ENCODE results near the gene GBF1.

Gene GBF1

GRCh38 chr10:102413806-102414561 is 168.7 kb downstream of the GBF1 start:
- no peak overlapping the region for H2AFZ ChIP-seq (ENCODE audit: low read length, unreplicated experiment)
- H3K36me3 ChIP-seq (ENCODE audit: insufficient read depth, low read length), result no peaks in the 10 kb centered on the region
- no peak overlapping the region for H3K4me3 ChIP-seq (ENCODE audit: low read depth, low read length)
- peaks cover 41% of the 10 kb centered on the region for H3K27me3 ChIP-seq (ENCODE audit: insufficient read depth, low read length)
- H3K79me2 ChIP-seq (ENCODE audit: control insufficient read depth, insufficient read depth, low read length, unreplicated experiment), result no peaks in the 10 kb centered on the region
- no peak overlapping the region for H3K27ac ChIP-seq (ENCODE audit: low read depth, low read length)
- H3K4me1 ChIP-seq (ENCODE audit: control insufficient read depth, insufficient read depth, low read length, unreplicated experiment), result peaks cover 18% of the 10 kb centered on the region

- H3K4me3 ChIP-seq (ENCODE audit: low read depth, low read length), result no peak overlapping the region
- H3K4me1 ChIP-seq (ENCODE audit: control insufficient read depth, insufficient read depth, low read length, unreplicated experiment), result peaks cover 18% of the 10 kb centered on the region
- H3K36me3 ChIP-seq (ENCODE audit: insufficient read depth, low read length), result no peaks in the 10 kb centered on the region
- no peak overlapping the region for H2AFZ ChIP-seq (ENCODE audit: low read length, unreplicated experiment)
- H3K27me3 ChIP-seq (ENCODE audit: insufficient read depth, low read length), result peaks cover 39% of the 10 kb centered on the region
- H3K79me2 ChIP-seq (ENCODE audit: control insufficient read depth, insufficient read depth, low read length, unreplicated experiment), result no peaks in the 10 kb centered on the region
- H3K27ac ChIP-seq (ENCODE audit: low read depth, low read length), result no peak overlapping the region
Measured at GRCh38 chr10:102414749-102415148, 169.4 kb downstream of the GBF1 start.

GRCh38 chr10:102416283-102416682 is 171.0 kb downstream of the GBF1 start:
- Histone ChIP-seq H3K79me2 (ENCODE audit: control insufficient read depth, insufficient read depth, low read length, unreplicated experiment) (no peaks in the 10 kb centered on the region), H3K36me3 (ENCODE audit: insufficient read depth, low read length) (no peaks in the 10 kb centered on the region), H3K27ac (ENCODE audit: low read depth, low read length) (no peak overlapping the region), H3K4me1 (ENCODE audit: control insufficient read depth, insufficient read depth, low read length, unreplicated experiment) (peaks cover 15% of the 10 kb centered on the region), H3K27me3 (ENCODE audit: insufficient read depth, low read length) (peaks cover 24% of the 10 kb centered on the region), H3K4me3 (ENCODE audit: low read depth, low read length) (no peak overlapping the region), H2AFZ (ENCODE audit: low read length, unreplicated experiment) (no peak overlapping the region)

GRCh38 chr10:102416695-102417094 is 171.4 kb downstream of the GBF1 start:
- H3K27me3 ChIP-seq (ENCODE audit: insufficient read depth, low read length), result peaks cover 19% of the 10 kb centered on the region
- H3K27ac ChIP-seq (ENCODE audit: low read depth, low read length), result no peak overlapping the region

GRCh38 chr10:102418622-102419268 is 173.4 kb downstream of the GBF1 start, which contains the start of gene PSD:
Gene PSD (minus strand): TSS chr10:102418785. CDS start chr10:102417038, 1,747 bp downstream.
- Histone ChIP-seq H3K4me3 (ENCODE audit: low read depth, low read length) (peak within 1 kb of the TSS; percentile 81), H2AFZ (ENCODE audit: low read length, unreplicated experiment) (peak within 1 kb of the TSS; percentile 48), H3K27ac (ENCODE audit: low read depth, low read length) (no peak within 1 kb of the TSS), H3K27me3 (ENCODE audit: insufficient read depth, low read length) (peaks cover 19% of the 10 kb centered on the region), H3K4me1 (ENCODE audit: control insufficient read depth, insufficient read depth, low read length, unreplicated experiment) (peaks cover 14% of the 10 kb centered on the region), H3K36me3 (ENCODE audit: insufficient read depth, low read length) (no peaks in the 10 kb centered on the region), H3K79me2 (ENCODE audit: control insufficient read depth, insufficient read depth, low read length, unreplicated experiment) (no peaks in the 10 kb centered on the region)

More at GRCh38 chr10:102416695-102417094, 171.4 kb downstream of the GBF1 start:
- H2AFZ ChIP-seq (ENCODE audit: low read length, unreplicated experiment), result no peak overlapping the region
- no peaks in the 10 kb centered on the region for H3K79me2 ChIP-seq (ENCODE audit: control insufficient read depth, insufficient read depth, low read length, unreplicated experiment)
- H3K36me3 ChIP-seq (ENCODE audit: insufficient read depth, low read length), result no peaks in the 10 kb centered on the region
- H3K4me3 ChIP-seq (ENCODE audit: low read depth, low read length), result no peak overlapping the region
- H3K4me1 ChIP-seq (ENCODE audit: control insufficient read depth, insufficient read depth, low read length, unreplicated experiment), result peaks cover 15% of the 10 kb centered on the region

GRCh38 chr10:102419269-102420180 is 174.2 kb downstream of the GBF1 start:
- Histone ChIP-seq H3K79me2 (ENCODE audit: control insufficient read depth, insufficient read depth, low read length, unreplicated experiment) (no peaks in the 10 kb centered on the region), H3K36me3 (ENCODE audit: insufficient read depth, low read length) (no peaks in the 10 kb centered on the region), H3K4me1 (ENCODE audit: control insufficient read depth, insufficient read depth, low read length, unreplicated experiment) (peaks cover 14% of the 10 kb centered on the region), H3K27ac (ENCODE audit: low read depth, low read length) (no peak overlapping the region), H2AFZ (ENCODE audit: low read length, unreplicated experiment) (peak overlapping the region; percentile 48), H3K4me3 (ENCODE audit: low read depth, low read length) (peak overlapping the region; percentile 81), H3K27me3 (ENCODE audit: insufficient read depth, low read length) (peaks cover 19% of the 10 kb centered on the region)

GRCh38 chr10:102420181-102420713 is 174.9 kb downstream of the GBF1 start:
- no peaks in the 10 kb centered on the region for H3K79me2 ChIP-seq (ENCODE audit: control insufficient read depth, insufficient read depth, low read length, unreplicated experiment)

GRCh38 chr10:102420714-102421506 is 175.6 kb downstream of the GBF1 start, which contains the start of gene FBXL15:
Gene FBXL15 (plus strand): TSS chr10:102420836. CDS start chr10:102421130, 294 bp downstream.
- peaks cover 14% of the 10 kb centered on the region for H3K4me1 ChIP-seq (ENCODE audit: control insufficient read depth, insufficient read depth, low read length, unreplicated experiment)
- H3K4me3 ChIP-seq (ENCODE audit: low read depth, low read length), result peak within 1 kb of the TSS; percentile 81
- H3K79me2 ChIP-seq (ENCODE audit: control insufficient read depth, insufficient read depth, low read length, unreplicated experiment), result no peaks in the 10 kb centered on the region
- peak within 1 kb of the TSS; percentile 85 for H2AFZ ChIP-seq (ENCODE audit: low read length, unreplicated experiment)
- H3K27ac ChIP-seq (ENCODE audit: low read depth, low read length), result peak within 1 kb of the TSS; percentile 58
- H3K36me3 ChIP-seq (ENCODE audit: insufficient read depth, low read length), result no peaks in the 10 kb centered on the region
- H3K27me3 ChIP-seq (ENCODE audit: insufficient read depth, low read length), result peaks cover 19% of the 10 kb centered on the region

More at GRCh38 chr10:102420181-102420713, 174.9 kb downstream of the GBF1 start:
- Histone ChIP-seq H3K36me3 (ENCODE audit: insufficient read depth, low read length) (no peaks in the 10 kb centered on the region), H3K27me3 (ENCODE audit: insufficient read depth, low read length) (peaks cover 19% of the 10 kb centered on the region), H2AFZ (ENCODE audit: low read length, unreplicated experiment) (peak overlapping the region; percentile 48), H3K4me3 (ENCODE audit: low read depth, low read length) (peak overlapping the region; percentile 81), H3K4me1 (ENCODE audit: control insufficient read depth, insufficient read depth, low read length, unreplicated experiment) (peaks cover 14% of the 10 kb centered on the region), H3K27ac (ENCODE audit: low read depth, low read length) (peak overlapping the region; percentile 58; the same call in 1 of the 2 replicates)

GRCh38 chr10:102421507-102421756 is 176.1 kb downstream of the GBF1 start:
- H2AFZ ChIP-seq (ENCODE audit: low read length, unreplicated experiment), result peak overlapping the region; percentile 85
- H3K27ac ChIP-seq (ENCODE audit: low read depth, low read length), result no peak overlapping the region

More at GRCh38 chr10:102421507-102421756, 176.1 kb downstream of the GBF1 start:
- H3K27me3 ChIP-seq (ENCODE audit: insufficient read depth, low read length), result peaks cover 19% of the 10 kb centered on the region
- H3K36me3 ChIP-seq (ENCODE audit: insufficient read depth, low read length), result no peaks in the 10 kb centered on the region
- no peaks in the 10 kb centered on the region for H3K79me2 ChIP-seq (ENCODE audit: control insufficient read depth, insufficient read depth, low read length, unreplicated experiment)
- H3K4me1 ChIP-seq (ENCODE audit: control insufficient read depth, insufficient read depth, low read length, unreplicated experiment), result peaks cover 14% of the 10 kb centered on the region
- peak overlapping the region; percentile 81 for H3K4me3 ChIP-seq (ENCODE audit: low read depth, low read length)
